Sigmoid colon (tissue), 7 donors: ENCODE measurements around the gene KCNJ1. TPM values are rescaled to one million over a fixed set of nuclear protein-coding genes. Genes with fewer than 3 reads are reported as not detected.

Experiments used
- DNase-seq: peaks from one replicate; pipeline ENCODE4 v3.0.0-alpha.2; 2019
- H3K27ac ChIP-seq, 4 donors: fragments of 200-600 bp; sonication (generic); one replicate each; pipeline ENCODE4 v1.5.1; 2016 to 2019; ENCODE audit warnings: mild to moderate bottlenecking in 1 of 4
- H3K27me3 ChIP-seq, 3 donors: fragments of 200-600 bp; sonication (generic); one replicate each; pipeline ENCODE4 v1.5.1; 2019; ENCODE audit warnings: mild to moderate bottlenecking in 1 of 3
- H3K36me3 ChIP-seq, 4 donors: fragments of 200-600 bp; sonication (generic); one replicate each; pipeline ENCODE4 v1.5.1; 2016 to 2019
- H3K4me1 ChIP-seq, 4 donors: fragments of 200-600 bp; sonication (generic); one replicate each; pipeline ENCODE4 v1.5.1; 2017 to 2019
- H3K4me3 ChIP-seq, 4 donors: fragments of 200-600 bp; sonication (generic); one replicate each; pipeline ENCODE4 v1.5.1; 2017 to 2019; ENCODE audit warnings: mild to moderate bottlenecking in 2 of 4, moderate library complexity in 1 of 4
- H3K9me3 ChIP-seq, 4 donors: fragments of 200-600 bp in 3 of 4; sonication (generic) in 3 of 4; one replicate each; pipeline versions ENCODE4 v1.5.1 to v1.6.1; 2013 to 2019
- CTCF ChIP-seq, 4 experiments: fragments of 450-650 bp in 3 of 4; fragments of 200-600 bp in 1 of 4; IDR thresholded peaks; one replicate each; pipeline ENCODE4 v1.5.1; 2016 to 2019; ENCODE audit warnings: antibody characterized with exemption in 4 of 4, mild to moderate bottlenecking in 3 of 4, moderate library complexity in 2 of 4
- EP300 ChIP-seq, 4 donors: sonication (generic); formaldehyde crosslinking; IDR thresholded peaks; one replicate each; pipeline ENCODE4 v1.6.1; 2017; ENCODE audit warnings: antibody characterized with exemption in 4 of 4
- POLR2A ChIP-seq, 2 donors: fragments of 450-650 bp; IDR thresholded peaks; one replicate each; pipeline ENCODE4 v1.6.1; 2016; ENCODE audit warnings: antibody characterized with exemption in 2 of 2, mild to moderate bottlenecking in 2 of 2, moderate library complexity in 2 of 2
- POLR2AphosphoS5 ChIP-seq, 4 donors: sonication (generic); formaldehyde crosslinking; IDR thresholded peaks; one replicate each; pipeline ENCODE4 v1.6.1; 2017; ENCODE audit warnings: antibody characterized with exemption in 4 of 4
- WGBS, 2 donors: extraction: QIAGEN DNeasy Blood & Tissue Kit; methylation state at CpG; one replicate each; pipeline ENCODE4 v1.1.7; 2013; 5-methylcytosine and 5-hydroxymethylcytosine counted together
- intact Hi-C: fragments of 100-400 bp; cut with DNase I; formaldehyde crosslinking; loops from one replicate; pipeline ENCODE4 v1.15.1; 2023
- polyA plus RNA-seq, 3 donors: library from polyadenylated mRNA; stranded (reverse); fragments of 200-250 nt; gene quantifications; one replicate each; pipeline ENCODE4 v1.2.3, GENCODE V29; 2013
- total RNA-seq, 4 donors: library from RNA; depleted of rRNA; stranded (reverse); fragments of >200 nt; gene quantifications; one replicate each; pipeline ENCODE4 v1.1.0, GENCODE V29; 2016
- donor health status: healthy with polysubstance abuse.
- donor health status: Bipolar disorder and iron deficiency.
- donor health status: healthy.

The KCNJ1 gene
- total and polyA plus RNA-seq, 7 donors, result 0.81 TPM; not detected in 6

GRCh38 chr11:128872094-128872493 lies 5.0 kb upstream of the KCNJ1 start:
- intact Hi-C loops, result no loop called here
- Histone ChIP-seq H3K4me1 (no peaks in the 10 kb centered on the region), H3K4me3 (no peak overlapping the region), H3K9me3 (no peaks in the 10 kb centered on the region), H3K27me3 (no peaks in the 10 kb centered on the region), H3K27ac (no peak overlapping the region), H3K36me3 (no peaks in the 10 kb centered on the region)
- DNase-seq, result no peak
- 84% methylated on average over 6 of the region's 6 CpGs for WGBS, 2 donors
- no peak for TF ChIP-seq EP300 (IDR thresholded peaks at IDR 0.05)
- TF ChIP-seq CTCF (IDR thresholded peaks at IDR 0.05), result no peak
- TF ChIP-seq POLR2AphosphoS5 (IDR thresholded peaks at IDR 0.05), result no peak
- no peak for TF ChIP-seq POLR2A (IDR thresholded peaks at IDR 0.05)

GRCh38 chr11:128871168-128871610 lies 4.1 kb upstream of the KCNJ1 start:
- Histone ChIP-seq H3K27me3 (no peaks in the 10 kb centered on the region), H3K36me3 (no peaks in the 10 kb centered on the region), H3K27ac (no peak overlapping the region), H3K9me3 (no peaks in the 10 kb centered on the region), H3K4me1 (no peaks in the 10 kb centered on the region), H3K4me3 (no peak overlapping the region)
- intact Hi-C loops, result no loop called here
- no peak for DNase-seq
- 85 to 92% methylated on average over 6 of the region's 6 CpGs for WGBS, 2 donors
- TF ChIP-seq CTCF (IDR thresholded peaks at IDR 0.05) (no peak), POLR2AphosphoS5 (IDR thresholded peaks at IDR 0.05) (no peak), EP300 (IDR thresholded peaks at IDR 0.05) (no peak), POLR2A (IDR thresholded peaks at IDR 0.05) (no peak)

- WGBS, 2 donors, result 95 to 96% methylated on average over 10 of the region's 10 CpGs
- TF ChIP-seq POLR2A (IDR thresholded peaks at IDR 0.05), result no peak
- no peak for TF ChIP-seq EP300 (IDR thresholded peaks at IDR 0.05)
- TF ChIP-seq POLR2AphosphoS5 (IDR thresholded peaks at IDR 0.05), result no peak
- TF ChIP-seq CTCF (IDR thresholded peaks at IDR 0.05), result no peak
- intact Hi-C loops, result no loop called here
These were observed 2.0 kb upstream of the KCNJ1 start for GRCh38 chr11:128868841-128869671.

GRCh38 chr11:128865490-128865889 lies 1.6 kb downstream of the KCNJ1 start:
- no peak for DNase-seq
- peaks cover 0 to 7% (median 0%) of the 10 kb centered on the region in 3 donors for H3K27me3 ChIP-seq
- H3K4me3 ChIP-seq, result no peak overlapping the region
- TF ChIP-seq CTCF (IDR thresholded peaks at IDR 0.05), result no peak
- 88 to 89% methylated on average over 1 of the region's 1 CpG for WGBS, 2 donors
- no peaks in the 10 kb centered on the region for H3K4me1 ChIP-seq
- no peaks in the 10 kb centered on the region for H3K36me3 ChIP-seq
- H3K9me3 ChIP-seq, result no peaks in the 10 kb centered on the region
- H3K27ac ChIP-seq, result no peak overlapping the region
- intact Hi-C loops, result no loop called here

More at GRCh38 chr11:128868841-128869671, 2.0 kb upstream of the KCNJ1 start:
- H3K4me1 ChIP-seq, result no peaks in the 10 kb centered on the region
- no peaks in the 10 kb centered on the region for H3K9me3 ChIP-seq
- no peaks in the 10 kb centered on the region for H3K36me3 ChIP-seq
- H3K27ac ChIP-seq, result no peak overlapping the region
- H3K27me3 ChIP-seq, result no peaks in the 10 kb centered on the region
- H3K4me3 ChIP-seq, result no peak overlapping the region
- DNase-seq, result no peak
